H9 (cell line): Measurements from ENCODE around the gene SHISAL2B. TPM values are rescaled to one million over a fixed set of nuclear protein-coding genes. Genes with fewer than 3 reads are reported as not detected.
A peak's percentile ranks its signal among the peaks of the same experiment; 100 is the strongest.

Experiments used
- DNase-seq: peaks from one replicate; pipeline ENCODE4 v3.0.0-alpha.2; 2017
- H2AFZ ChIP-seq: one replicate; pipeline ENCODE4 v1.6.1; 2013; ENCODE audit warnings: mild to moderate bottlenecking, low read length, control low read depth, moderate library complexity
- H2AK5ac ChIP-seq: 2 replicates; pipeline ENCODE4 v1.6.1; 2013; ENCODE audit warnings: low read length, control low read depth, mixed read lengths; ENCODE audit not compliant: insufficient read length
- H2BK120ac ChIP-seq: one replicate; pipeline ENCODE4 v1.6.1; 2013; ENCODE audit warnings: low read depth, mild to moderate bottlenecking, low read length, control low read depth, inconsistent platforms; ENCODE audit not compliant: poor library complexity, severe bottlenecking
- H2BK12ac ChIP-seq: 2 replicates; pipeline ENCODE4 v1.6.1; 2013; ENCODE audit warnings: low read length, control low read depth, mixed read lengths, low read depth; ENCODE audit not compliant: insufficient read length
- H2BK15ac ChIP-seq: 2 replicates; pipeline ENCODE4 v1.6.1; 2013; ENCODE audit warnings: low read depth, low read length, control low read depth
- H2BK20ac ChIP-seq: one replicate; pipeline ENCODE4 v1.6.1; 2013; ENCODE audit warnings: low read depth, mild to moderate bottlenecking, low read length, control low read depth, inconsistent platforms; ENCODE audit not compliant: poor library complexity, severe bottlenecking
- H2BK5ac ChIP-seq: 2 replicates; pipeline ENCODE4 v1.6.1; 2013; ENCODE audit warnings: low read length, control low read depth, mixed read lengths; ENCODE audit not compliant: insufficient read length
- H3K14ac ChIP-seq: 2 replicates; pipeline ENCODE4 v1.6.1; 2013; ENCODE audit warnings: low read length, control low read depth; ENCODE audit not compliant: insufficient read depth
- H3K18ac ChIP-seq: 2 replicates; pipeline ENCODE4 v1.6.1; 2013; ENCODE audit warnings: low read depth, mild to moderate bottlenecking, mixed read lengths, low read length, control low read depth; ENCODE audit not compliant: insufficient read length
- H3K23ac ChIP-seq: 2 replicates; pipeline ENCODE4 v1.6.1; 2013; ENCODE audit warnings: low read length, control low read depth, mixed read lengths, low read depth; ENCODE audit not compliant: insufficient read length
- H3K23me2 ChIP-seq: 2 replicates; pipeline ENCODE4 v1.6.1; 2013; ENCODE audit warnings: low read depth, mild to moderate bottlenecking, mixed read lengths, low read length, control low read depth; ENCODE audit not compliant: insufficient read length, poor library complexity, severe bottlenecking
- H3K27ac ChIP-seq: 2 replicates; pipeline ENCODE4 v1.5.1; 2013; ENCODE audit warnings: low read length, control low read depth, mixed read lengths, low read depth; ENCODE audit not compliant: insufficient read length
- H3K27me3 ChIP-seq: 2 replicates; pipeline ENCODE4 v1.6.1; 2013; ENCODE audit warnings: low read length, control low read depth, inconsistent platforms; ENCODE audit not compliant: insufficient read depth
- H3K4ac ChIP-seq: 2 replicates; pipeline ENCODE4 v1.6.1; 2013; ENCODE audit warnings: low read depth, mild to moderate bottlenecking, control low read depth, inconsistent platforms, low read length, moderate library complexity
- H3K4me1 ChIP-seq: 2 replicates; pipeline ENCODE4 v1.6.1; 2013; ENCODE audit warnings: low read length, control low read depth, inconsistent platforms; ENCODE audit not compliant: insufficient read depth
- H3K4me2 ChIP-seq: 2 replicates; pipeline ENCODE4 v1.6.1; 2013; ENCODE audit warnings: low read length, control low read depth, mixed read lengths; ENCODE audit not compliant: insufficient read length, insufficient read depth
- H3K56ac ChIP-seq: 2 replicates; pipeline ENCODE4 v1.6.1; 2013; ENCODE audit warnings: low read depth, mild to moderate bottlenecking, mixed read lengths, low read length, control low read depth; ENCODE audit not compliant: insufficient read length
- H3K79me1 ChIP-seq: 2 replicates; pipeline ENCODE4 v1.6.1; 2013; ENCODE audit warnings: low read depth, mild to moderate bottlenecking, moderate library complexity, low read length, control low read depth, inconsistent platforms; ENCODE audit not compliant: insufficient read depth, poor library complexity, severe bottlenecking
- H3K79me2 ChIP-seq: 2 replicates; pipeline ENCODE4 v1.6.1; 2013; ENCODE audit warnings: low read length, control low read depth, inconsistent platforms; ENCODE audit not compliant: insufficient read depth
- H3K9ac ChIP-seq: 2 replicates; pipeline ENCODE4 v1.6.1; 2013; ENCODE audit warnings: low read length, control low read depth, mixed read lengths; ENCODE audit not compliant: insufficient read length; ENCODE audit errors: extremely low read depth
- H3K9me3 ChIP-seq: one replicate; pipeline ENCODE4 v1.6.1; 2013; ENCODE audit warnings: low read depth, low read length, inconsistent platforms; ENCODE audit not compliant: control insufficient read depth
- H3T11ph ChIP-seq: one replicate; pipeline ENCODE4 v1.6.1; 2013; ENCODE audit warnings: mild to moderate bottlenecking, low read length, control low read depth, inconsistent platforms
- H4K20me1 ChIP-seq: one replicate; pipeline ENCODE4 v1.6.1; 2013; ENCODE audit not compliant: control insufficient read depth, insufficient read length, insufficient read depth
- H4K5ac ChIP-seq: 2 replicates; pipeline ENCODE4 v1.6.1; 2013; ENCODE audit warnings: low read depth, mild to moderate bottlenecking, mixed read lengths, low read length, control low read depth; ENCODE audit not compliant: insufficient read length
- H4K8ac ChIP-seq: replicated peaks from 2 replicates; pipeline ENCODE4 v1.6.1; 2013; ENCODE audit warnings: low read length, control low read depth, mixed read lengths, low read depth; ENCODE audit not compliant: insufficient read length
- H4K91ac ChIP-seq: 2 replicates; pipeline ENCODE4 v1.6.1; 2013; ENCODE audit warnings: low read depth, mild to moderate bottlenecking, moderate library complexity, mixed read lengths, low read length, control low read depth; ENCODE audit not compliant: insufficient read length
- H3K27ac Mint-ChIP-seq, 3 experiments: 2 replicates in 2 of 3; 3 replicates in 1 of 3; pipeline ENCODE4 v1.8.0; 2020 to 2021; ENCODE audit warnings: mixed read lengths in 3 of 3, mild to moderate bottlenecking in 1 of 3, moderate library complexity in 1 of 3
- H3K27me3 Mint-ChIP-seq: 2 replicates; pipeline ENCODE4 v1.8.0; 2021; ENCODE audit warnings: low read depth, mild to moderate bottlenecking, moderate library complexity, mixed read lengths
- H3K36me3 Mint-ChIP-seq, 3 experiments: 2 replicates in 2 of 3; 3 replicates in 1 of 3; pipeline ENCODE4 v1.8.0; 2020 to 2021; ENCODE audit warnings: low read depth in 3 of 3, mixed read lengths in 3 of 3; ENCODE audit not compliant: insufficient read depth in 1 of 3
- H3K4me1 Mint-ChIP-seq, 2 experiments: 2 replicates each; pipeline ENCODE4 v1.8.0; 2020; ENCODE audit warnings: mixed read lengths in 2 of 2
- H3K4me3 Mint-ChIP-seq, 2 experiments: 2 replicates in 1 of 2; 3 replicates in 1 of 2; pipeline ENCODE4 v1.8.0; 2020 to 2021; ENCODE audit warnings: mild to moderate bottlenecking in 2 of 2, mixed read lengths in 2 of 2, moderate library complexity in 1 of 2
- H3K9me3 Mint-ChIP-seq, 2 experiments: 2 replicates in 1 of 2; 3 replicates in 1 of 2; pipeline ENCODE4 v1.8.0; 2020; ENCODE audit warnings: mild to moderate bottlenecking in 2 of 2, mixed read lengths in 2 of 2, moderate library complexity in 1 of 2
- CTCF ChIP-seq: fragments of 200-600 bp; sonication (generic); conservative IDR thresholded peaks from 3 replicates; pipeline ENCODE4 v1.8.0; 2021; ENCODE audit warnings: antibody characterized with exemption, mild to moderate bottlenecking
- WGBS: extraction: QIAGEN DNeasy Blood & Tissue Kit; methylation state at CpG from one replicate; pipeline ENCODE4 v1.1.7; 2013; ENCODE audit warnings: missing lambda C conversion rate, low lambda C conversion rate, mixed read lengths; ENCODE audit not compliant: insufficient read length; ENCODE audit errors: extremely low coverage; 5-methylcytosine and 5-hydroxymethylcytosine counted together
- total RNA-seq: library from RNA; stranded (reverse); gene quantifications from 2 replicates; pipeline ENCODE4 v1.2.1, GENCODE V29; 2021

Gene SHISAL2B
- total RNA-seq, 1 experiment from 2014 or later, result 5.0 TPM

GRCh38 chr5:64666078-64666477 is 24.2 kb upstream of the SHISAL2B start:
- WGBS, result no CpG with 5 or more reads among the region's 1 CpG

More at GRCh38 chr5:64666078-64666477, 24.2 kb upstream of the SHISAL2B start:
- Histone ChIP-seq H3K14ac (no peak overlapping the region), H2BK5ac (no peak overlapping the region), H2BK20ac (no peak overlapping the region), H3K23me2 (no peaks in the 10 kb centered on the region), H4K91ac (no peak overlapping the region), H3K9me3 (no peaks in the 10 kb centered on the region), H4K20me1 (no peaks in the 10 kb centered on the region), H3K4me1 (no peaks in the 10 kb centered on the region; the same call in 1 of the 2 replicates), H3K56ac (no peak overlapping the region), H3K9ac (no peak overlapping the region), H3K4me2 (no peak overlapping the region), H3K79me1 (no peaks in the 10 kb centered on the region), H2BK15ac (no peak overlapping the region), H3T11ph (no peak overlapping the region), H3K4ac (no peak overlapping the region), H3K23ac (no peak overlapping the region), H3K18ac (no peak overlapping the region), H4K8ac (no peak overlapping the region), H4K5ac (no peak overlapping the region), H3K27me3 (no peaks in the 10 kb centered on the region), H2BK120ac (no peak overlapping the region), H3K79me2 (no peaks in the 10 kb centered on the region), H2AFZ (no peak overlapping the region), H3K27ac (no peak overlapping the region), H2BK12ac (no peak overlapping the region), H2AK5ac (no peak overlapping the region)
- Mint-ChIP-seq H3K4me1 (peaks cover 5 to 16% of the 10 kb centered on the region in 2 experiments), H3K9me3 (no peaks in the 10 kb centered on the region), H3K36me3 (no peaks in the 10 kb centered on the region), H3K27me3 (no peaks in the 10 kb centered on the region), H3K27ac (peak overlapping the region in 2 of 3 experiments; percentile 21 to 50; a peak in 2 of 7 replicates), H3K4me3 (no peak overlapping the region)
- no peak for TF ChIP-seq CTCF
- DNase-seq, result no peak
